Left ventricle myocardium inferior (tissue), 1 donor: ENCODE data around the gene SMYD3. TPM values are rescaled to one million over a fixed set of nuclear protein-coding genes. Genes with fewer than 3 reads are reported as not detected.

Experiments used
- DNase-seq: peaks from one replicate; pipeline ENCODE4 v3.0.0-alpha.2; 2020
- H3K27ac ChIP-seq: fragments of 200-600 bp; replicated peaks from 2 replicates; pipeline ENCODE4 v1.8.0; 2021
- H3K27me3 ChIP-seq: fragments of 200-600 bp; 2 replicates; pipeline ENCODE4 v1.8.0; 2021; ENCODE audit warnings: low read depth
- H3K36me3 ChIP-seq: fragments of 200-600 bp; 2 replicates; pipeline ENCODE4 v1.8.0; 2021
- H3K4me1 ChIP-seq: fragments of 200-600 bp; 2 replicates; pipeline ENCODE4 v1.8.0; 2021
- H3K4me3 ChIP-seq: fragments of 200-600 bp; 2 replicates; pipeline ENCODE4 v1.8.0; 2021; ENCODE audit warnings: mild to moderate bottlenecking, moderate library complexity
- H3K9me3 ChIP-seq: fragments of 200-600 bp; replicated peaks from 2 replicates; pipeline ENCODE4 v1.8.0; 2021
- CTCF ChIP-seq: fragments of 200-600 bp; IDR thresholded peaks from 2 replicates; pipeline ENCODE4 v1.8.0; 2021; ENCODE audit warnings: antibody characterized with exemption, mild to moderate bottlenecking, borderline replicate concordance
- intact Hi-C: fragments of 100-400 bp; cut with micrococcal nuclease; formaldehyde crosslinking; loops from one replicate; pipeline ENCODE4 v1.11.0; 2022
- total RNA-seq: library from RNA; stranded (reverse); fragmentation: NEBNext Ultra II Directional; extraction: Animal tissue kit (Norgen Biotek cat#: 25700); gene quantifications from one replicate; pipeline ENCODE4 v1.2.1, GENCODE V29; 2021
- donor health status: DM: no; HTN: yes; CAD: no; lungs with severe emphysema.

The SMYD3 gene
- total RNA-seq, 1 donor from 2014 or later, result 9.9 TPM

- intact Hi-C loops, result no loop called here
- H3K9me3 ChIP-seq, result no peaks in the 10 kb centered on the region
- H3K27me3 ChIP-seq, result no peaks in the 10 kb centered on the region
- no peak for TF ChIP-seq CTCF
- peaks cover 7% of the 10 kb centered on the region for H3K4me1 ChIP-seq
- H3K27ac ChIP-seq, result no peak overlapping the region
- DNase-seq, result no peak
- H3K36me3 ChIP-seq, result no peaks in the 10 kb centered on the region
- no peak overlapping the region for H3K4me3 ChIP-seq
These were observed 699.8 kb downstream of the SMYD3 start for GRCh38 chr1:245807306-245807705.

GRCh38 chr1:245805532-245805931, 701.5 kb downstream of the SMYD3 start:
- no peak for DNase-seq
- Histone ChIP-seq H3K27ac (no peak overlapping the region), H3K9me3 (no peaks in the 10 kb centered on the region), H3K4me1 (peaks cover 7% of the 10 kb centered on the region), H3K4me3 (no peak overlapping the region), H3K36me3 (no peaks in the 10 kb centered on the region), H3K27me3 (no peaks in the 10 kb centered on the region)
- intact Hi-C loops, result no loop called here
- TF ChIP-seq CTCF, result no peak

DNA sequence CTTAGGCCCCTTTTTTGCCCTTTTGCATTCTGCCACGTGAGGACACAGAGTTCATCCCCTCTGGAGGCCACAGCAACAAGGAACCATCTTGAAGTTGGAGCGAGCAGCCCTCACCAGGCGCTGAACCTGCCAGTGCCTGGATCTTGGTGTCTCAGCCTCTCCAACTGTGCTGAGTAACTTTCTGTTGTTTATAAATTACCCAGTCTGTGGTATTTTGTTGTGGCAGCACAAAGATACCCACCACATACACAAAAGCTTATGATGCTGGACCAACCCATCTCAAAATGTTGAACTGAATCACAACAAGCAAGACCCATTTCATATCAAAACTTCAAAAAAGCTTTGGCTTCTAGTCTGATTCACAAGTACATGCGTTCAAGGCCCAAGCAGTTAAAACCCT, 702.4 kb downstream of the SMYD3 start:
- intact Hi-C loops, result no loop called here
- no peak for DNase-seq
- Histone ChIP-seq H3K27ac (no peak overlapping the region), H3K27me3 (no peaks in the 10 kb centered on the region), H3K36me3 (no peaks in the 10 kb centered on the region), H3K9me3 (no peaks in the 10 kb centered on the region), H3K4me3 (no peak overlapping the region), H3K4me1 (peaks cover 7% of the 10 kb centered on the region)
- TF ChIP-seq CTCF, result no peak

DNA sequence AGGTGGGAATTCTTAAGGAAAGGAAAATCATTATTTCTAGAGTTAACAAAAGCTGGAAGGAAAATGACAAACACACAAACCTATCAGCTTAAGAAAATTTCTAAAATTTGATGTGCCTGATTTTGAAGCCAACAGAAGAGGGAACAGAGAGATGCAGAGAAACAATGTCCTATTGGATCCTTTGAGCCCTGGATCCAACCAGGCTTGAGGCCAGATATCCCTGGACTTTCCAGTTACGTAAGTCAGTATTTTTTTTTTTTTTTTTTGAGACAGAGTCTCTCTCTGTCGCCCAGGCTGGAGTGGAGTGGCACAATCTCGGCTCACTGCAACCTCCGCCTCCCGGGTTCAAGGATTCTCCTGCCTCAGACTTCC, 703.4 kb downstream of the SMYD3 start:
- no peak overlapping the region for H3K27ac ChIP-seq
- TF ChIP-seq CTCF, result no peak
- intact Hi-C loops, result no loop called here
- no peaks in the 10 kb centered on the region for H3K36me3 ChIP-seq
- no peaks in the 10 kb centered on the region for H3K9me3 ChIP-seq
- peaks cover 7% of the 10 kb centered on the region for H3K4me1 ChIP-seq
- no peaks in the 10 kb centered on the region for H3K27me3 ChIP-seq
- no peak for DNase-seq
- no peak overlapping the region for H3K4me3 ChIP-seq

DNA sequence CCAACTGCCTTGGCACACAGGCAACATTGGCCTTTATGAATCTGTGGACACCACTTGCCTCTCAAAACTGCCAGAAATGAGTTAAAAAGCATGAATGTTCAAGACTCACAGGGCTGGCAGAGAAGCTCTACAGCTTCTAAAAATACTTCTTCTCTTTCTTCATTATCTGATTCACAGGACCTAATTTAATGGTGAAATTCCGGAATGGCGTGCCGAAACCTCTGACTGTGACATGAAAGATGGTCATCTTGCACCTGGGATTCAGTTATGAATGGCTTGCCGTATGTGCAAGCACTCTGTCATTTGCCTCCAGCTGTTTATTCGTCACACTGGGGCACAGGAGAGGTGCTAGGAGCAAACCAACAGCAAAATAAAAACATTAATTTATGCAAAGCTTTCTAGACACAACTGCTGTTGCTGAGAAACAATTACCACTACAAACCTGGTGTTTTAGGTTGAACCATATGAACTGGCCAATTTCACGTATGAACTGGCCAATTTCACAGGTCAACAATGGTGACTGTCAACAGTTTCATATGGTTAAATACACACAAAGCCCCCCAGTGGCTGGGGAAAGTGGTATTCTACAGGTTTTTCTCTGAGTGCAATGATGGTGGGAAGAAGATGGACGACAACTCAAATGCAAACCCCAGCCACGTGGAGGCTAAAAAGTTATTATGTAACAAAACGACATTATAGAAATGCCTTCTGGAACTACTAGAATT, 704.0 kb downstream of the SMYD3 start:
- H3K4me3 ChIP-seq, result no peak overlapping the region
- H3K27me3 ChIP-seq, result no peaks in the 10 kb centered on the region
- intact Hi-C loops, result no loop called here
- H3K4me1 ChIP-seq, result peaks cover 4% of the 10 kb centered on the region
- no peaks in the 10 kb centered on the region for H3K36me3 ChIP-seq
- no peaks in the 10 kb centered on the region for H3K9me3 ChIP-seq
- no peak for DNase-seq
- no peak overlapping the region for H3K27ac ChIP-seq
- TF ChIP-seq CTCF, result no peak
